ENCODE measurements around the gene PRKCE. TPM values are rescaled to one million over a fixed set of nuclear protein-coding genes. Genes with fewer than 3 reads are reported as not detected.

PRKCE gene
- total and polyA plus RNA-seq, 2 of the 8 experiments (the other 6 are each of a cell fraction or from before 2014, with no cell fraction given) = 0.54 to 2.1 TPM

GRCh38 chr2:46076251-46076650, 424.8 kb downstream of the PRKCE start:
- Histone ChIP-seq H3K36me3 (ENCODE audit: control insufficient read depth in 2 of 4, insufficient read depth in 4 of 4, low read length in 3 of 4) (no peaks in the 10 kb centered on the region), H4K5ac (ENCODE audit: insufficient read length, low read depth, low read length) (no peak overlapping the region), H3K4ac (replicated peaks; ENCODE audit: insufficient read length, low read depth, low read length) (no peak overlapping the region), H2BK15ac (ENCODE audit: low read length) (no peak overlapping the region), H3K14ac (ENCODE audit: insufficient read length) (no peak overlapping the region), H3K23ac (ENCODE audit: insufficient read length) (no peak overlapping the region), H2AK5ac (ENCODE audit: low read depth, low read length) (no peak overlapping the region), H2BK20ac (ENCODE audit: low read length) (no peak overlapping the region), H4K91ac (replicated peaks; ENCODE audit: insufficient read length, low read length) (no peak overlapping the region), H2BK120ac (replicated peaks; ENCODE audit: low read depth, low read length) (no peak overlapping the region), H2AFZ (ENCODE audit: low read length) (no peak overlapping the region), H3K27ac (ENCODE audit: low read depth, low read length) (no peak overlapping the region), H3K9ac (replicated peaks in 1 of 4; ENCODE audit: extremely low read depth in 1 of 4, low read depth in 3 of 4, low read length in 3 of 4) (no peak overlapping the region), H2BK5ac (ENCODE audit: low read depth, low read length) (no peak overlapping the region), H2BK12ac (ENCODE audit: low read depth, low read length) (no peak overlapping the region), H3K27me3 (replicated peaks in 1 of 4; ENCODE audit: control insufficient read depth in 3 of 4, extremely low read depth in 1 of 4, insufficient read depth in 3 of 4, low read length in 3 of 4) (no peaks in the 10 kb centered on the region; a peak in 1 of 7 replicates), H3K79me2 (ENCODE audit: control insufficient read depth in 1 of 2, insufficient read depth in 2 of 2, low read length in 2 of 2) (no peaks in the 10 kb centered on the region), H3K56ac (replicated peaks; ENCODE audit: insufficient read length, low read depth, low read length) (no peak overlapping the region), H3K4me1 (replicated peaks in 1 of 4; ENCODE audit: control insufficient read depth in 3 of 4, insufficient read depth in 4 of 4, low read length in 3 of 4) (peaks cover 0 to 3% (median 0%) of the 10 kb centered on the region in 4 experiments; a peak in 2 of 7 replicates), H3K23me2 (ENCODE audit: low read depth, low read length) (no peaks in the 10 kb centered on the region), H4K8ac (ENCODE audit: extremely low read depth, insufficient read depth, low read length) (no peak overlapping the region), H3K4me2 (ENCODE audit: insufficient read depth in 1 of 2, low read depth in 2 of 2, low read length in 2 of 2) (no peak overlapping the region), H4K20me1 (replicated peaks in 1 of 2; ENCODE audit: control insufficient read depth in 1 of 2, insufficient read depth in 2 of 2, low read length in 2 of 2) (no peaks in the 10 kb centered on the region), H3K79me1 (ENCODE audit: low read depth, low read length) (no peaks in the 10 kb centered on the region), H3K4me3 (ENCODE audit: extremely low read depth in 1 of 4, insufficient read depth in 2 of 4, low read depth in 3 of 4, low read length in 4 of 4) (no peak overlapping the region), H3K9me3 (ENCODE audit: insufficient read depth in 2 of 2, low read depth in 1 of 2, low read length in 1 of 2) (no peaks in the 10 kb centered on the region), H3K18ac (ENCODE audit: extremely low read depth, low read length) (no peak overlapping the region)
- FAIRE-seq = no peak
- ChIA-PET CTCF (ENCODE audit: partially characterized antibody) (no interaction called here), POLR2A (ENCODE audit: partially characterized antibody) (no interaction called here)
- DNase-seq (ENCODE audit: low read depth in 1 of 2, low spot score in 2 of 2) = no peak
- TF ChIP-seq MAX (IDR thresholded peaks at IDR 0.05) = no peak
- TF ChIP-seq BCL11A (IDR thresholded peaks at IDR 0.05; ENCODE audit: low read depth in 2 of 2, low read length in 2 of 2) = no peak
- no peak for TF ChIP-seq NRF1 (IDR thresholded peaks at IDR 0.05; ENCODE audit: low read depth, low read length)
- TF ChIP-seq ZNF274 (IDR thresholded peaks at IDR 0.05; ENCODE audit: borderline replicate concordance, extremely low read depth, low read length) = no peak
- WGBS, 2 experiments (ENCODE audit: extremely low coverage in 1 of 2, insufficient coverage in 1 of 2, insufficient read length in 1 of 2, insufficient replicate concordance in 2 of 2, low coverage in 1 of 2, low lambda C conversion rate in 2 of 2, missing lambda C conversion rate in 1 of 2) = 91% methylated on average over 4 of the region's 4 CpGs; no CpG with 5 or more reads in 1 of the 2 experiments
